Urinary bladder (tissue), 4 donors: ENCODE data around the gene ST6GALNAC3. TPM values are rescaled to one million over a fixed set of nuclear protein-coding genes. Genes with fewer than 3 reads are reported as not detected.
A peak's percentile ranks its signal among the peaks of the same experiment; 100 is the strongest.

Source experiments
- DNase-seq: peaks from one replicate; pipeline ENCODE4 v3.0.0-alpha.2; 2015; ENCODE audit errors: extremely low spot score
- H3K27ac ChIP-seq: one replicate; pipeline ENCODE4 v1.5.1; 2013; ENCODE audit warnings: low read depth, mild to moderate bottlenecking, moderate library complexity
- H3K36me3 ChIP-seq: one replicate; pipeline ENCODE4 v1.6.1; 2013; ENCODE audit warnings: mild to moderate bottlenecking, moderate library complexity; ENCODE audit not compliant: insufficient read depth
- H3K4me1 ChIP-seq: one replicate; pipeline ENCODE4 v1.6.1; 2013; ENCODE audit warnings: mild to moderate bottlenecking, moderate library complexity; ENCODE audit not compliant: insufficient read depth
- H3K4me3 ChIP-seq: one replicate; pipeline ENCODE4 v1.5.1; 2013; ENCODE audit warnings: low read depth, low read length
- WGBS: extraction: QIAGEN DNeasy Blood & Tissue Kit; methylation state at CpG from one replicate; pipeline ENCODE4 v1.1.7; 2013; 5-methylcytosine and 5-hydroxymethylcytosine counted together
- polyA plus RNA-seq: library from polyadenylated mRNA; stranded (reverse); fragments of 200-250 nt; gene quantifications from one replicate; pipeline ENCODE4 v1.2.3, GENCODE V29; 2013
- total RNA-seq: library from RNA; depleted of rRNA; stranded (reverse); fragments of >200 nt; gene quantifications from one replicate; pipeline ENCODE4 v1.2.3, GENCODE V29; 2014
- donor health status: healthy with polysubstance abuse.
- donor health status: healthy.

Gene ST6GALNAC3
- total and polyA plus RNA-seq, 2 donors, result 5.1 to 39.1 TPM

DNA sequence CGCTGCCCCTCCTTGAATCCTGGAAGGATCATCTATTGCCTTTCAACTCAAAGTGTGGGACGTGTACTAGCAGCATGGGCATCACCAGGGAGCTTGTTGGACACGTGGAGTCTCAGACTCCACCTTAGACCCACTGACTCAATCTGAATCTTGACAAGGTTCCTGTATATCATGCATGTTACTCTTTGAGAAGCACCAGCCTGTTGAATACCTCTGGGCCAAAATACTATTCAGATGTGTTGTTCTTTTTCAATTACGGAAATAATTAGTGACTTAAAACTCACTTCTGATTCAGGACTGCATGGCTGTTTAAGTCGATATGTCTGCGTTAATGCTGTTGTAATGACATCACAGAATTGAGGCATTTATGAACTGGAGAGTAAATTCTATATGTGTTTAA is 70.8 kb downstream of the ST6GALNAC3 start:
- no peaks in the 10 kb centered on the region for H3K36me3 ChIP-seq
- no peak overlapping the region for H3K27ac ChIP-seq
- H3K4me3 ChIP-seq, result no peak overlapping the region
- 80% methylated on average over 6 of the region's 6 CpGs for WGBS
- no peaks in the 10 kb centered on the region for H3K4me1 ChIP-seq
- no peak for DNase-seq

DNA sequence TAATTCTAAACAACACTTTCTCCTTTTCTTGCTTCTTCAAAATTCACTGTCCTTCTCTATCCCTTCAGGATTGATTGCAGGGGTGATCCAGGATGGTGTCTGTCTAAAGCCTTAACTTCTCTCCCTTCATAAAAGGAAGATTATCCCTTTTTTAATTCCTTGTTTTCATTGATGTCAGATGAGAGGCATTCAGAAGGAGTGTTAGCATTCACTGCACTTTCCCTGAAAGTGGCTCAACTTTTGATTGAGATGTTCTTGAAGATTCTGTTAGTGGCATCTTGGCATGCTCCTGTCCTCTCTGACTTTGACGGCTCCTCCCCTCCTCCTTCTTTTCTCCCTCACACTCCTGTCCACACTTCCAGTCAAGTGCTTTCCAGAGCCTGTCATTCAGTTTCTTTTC is 71.6 kb downstream of the ST6GALNAC3 start:
- DNase-seq, result no peak
- no peak overlapping the region for H3K4me3 ChIP-seq
- WGBS, result 91% methylated on average over 1 of the region's 1 CpG

GRCh38 chr1:76147917-76148316 is 73.4 kb downstream of the ST6GALNAC3 start:
- H3K36me3 ChIP-seq, result no peaks in the 10 kb centered on the region
- H3K27ac ChIP-seq, result no peak overlapping the region
- H3K4me1 ChIP-seq, result no peaks in the 10 kb centered on the region
- no peak overlapping the region for H3K4me3 ChIP-seq
- WGBS, result 85% methylated on average over 4 of the region's 4 CpGs
- DNase-seq, result no peak

More for the DNA sequence above, 71.6 kb downstream of the ST6GALNAC3 start:
- Histone ChIP-seq H3K36me3 (no peaks in the 10 kb centered on the region), H3K27ac (no peak overlapping the region), H3K4me1 (no peaks in the 10 kb centered on the region)

DNA sequence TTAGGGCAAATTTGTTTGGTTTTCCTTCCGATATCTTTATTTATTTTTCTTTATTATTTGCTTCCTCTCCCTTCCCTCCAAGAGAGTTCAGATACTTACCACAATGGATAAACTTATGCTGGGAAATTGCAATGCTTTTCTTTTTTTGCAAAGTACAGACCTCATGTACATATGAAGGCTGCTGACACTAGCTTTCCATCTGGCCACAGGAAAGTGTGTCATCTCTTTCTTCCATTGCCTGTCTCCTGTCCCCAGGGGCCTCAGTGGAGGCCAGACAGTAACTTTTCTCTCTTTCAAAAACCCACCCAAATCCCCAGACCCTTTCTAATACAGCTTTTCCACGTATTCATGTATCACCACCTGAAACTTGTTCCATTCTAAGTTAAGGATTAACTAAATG is 73.9 kb downstream of the ST6GALNAC3 start:
- H3K4me1 ChIP-seq, result no peaks in the 10 kb centered on the region
- 93% methylated on average over 2 of the region's 2 CpGs for WGBS
- H3K36me3 ChIP-seq, result no peaks in the 10 kb centered on the region
- H3K27ac ChIP-seq, result no peak overlapping the region
- DNase-seq, result no peak
- H3K4me3 ChIP-seq, result no peak overlapping the region

- no peaks in the 10 kb centered on the region for H3K4me1 ChIP-seq
- DNase-seq, result no peak
- H3K4me3 ChIP-seq, result no peak overlapping the region
- H3K27ac ChIP-seq, result no peak overlapping the region
- WGBS, result 59% methylated on average over 8 of the region's 8 CpGs
- H3K36me3 ChIP-seq, result no peaks in the 10 kb centered on the region
Measured at GRCh38 chr1:76153841-76154205, 79.3 kb downstream of the ST6GALNAC3 start.

GRCh38 chr1:76154206-76154956 is 79.8 kb downstream of the ST6GALNAC3 start:
- Histone ChIP-seq H3K36me3 (no peaks in the 10 kb centered on the region), H3K27ac (no peak overlapping the region), H3K4me1 (no peaks in the 10 kb centered on the region), H3K4me3 (no peak overlapping the region)
- peak; percentile 41 for DNase-seq
- WGBS, result 21% methylated on average over 17 of the region's 17 CpGs

DNA sequence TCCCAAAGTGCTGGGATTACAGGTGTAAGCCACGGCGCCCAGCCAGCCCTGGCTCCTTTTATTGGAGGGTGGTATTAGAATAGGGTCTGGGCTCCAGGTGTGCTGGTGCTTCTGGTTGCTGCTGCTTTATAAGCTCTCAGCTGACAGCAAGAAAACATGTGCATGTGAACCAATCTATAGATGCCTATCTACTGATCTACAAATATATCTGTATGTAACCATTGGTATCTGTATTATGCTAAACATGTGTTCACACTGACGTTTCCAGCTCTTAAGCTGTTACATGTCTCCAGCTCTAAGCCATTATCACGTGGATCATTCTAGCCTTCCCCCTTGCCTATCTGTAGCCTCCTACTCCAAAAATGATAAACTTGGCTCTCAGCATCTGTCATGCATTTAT is 82.4 kb downstream of the ST6GALNAC3 start:
- no peak for DNase-seq
- 86% methylated on average over 4 of the region's 4 CpGs for WGBS
- no peaks in the 10 kb centered on the region for H3K36me3 ChIP-seq
- H3K4me3 ChIP-seq, result no peak overlapping the region
- H3K4me1 ChIP-seq, result no peaks in the 10 kb centered on the region
- no peak overlapping the region for H3K27ac ChIP-seq

DNA sequence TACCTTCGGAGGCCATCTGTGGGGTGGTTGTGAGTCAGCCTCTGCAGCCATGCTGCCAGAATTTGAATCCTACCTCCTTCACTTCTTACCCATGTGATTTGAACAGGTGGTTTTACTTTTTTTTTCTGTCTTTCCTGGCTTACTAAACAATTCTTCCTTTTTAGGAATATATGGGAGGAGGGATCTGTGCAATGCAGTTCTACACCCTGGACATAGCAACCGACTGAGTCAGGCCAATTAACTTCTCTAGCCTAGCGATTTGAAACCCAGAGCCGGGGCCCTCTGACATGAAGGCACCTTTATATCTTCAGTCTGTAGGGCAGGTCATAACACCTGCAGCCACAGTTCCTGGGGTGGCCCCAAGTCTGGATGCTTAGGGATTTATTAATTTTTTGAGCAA is 83.6 kb downstream of the ST6GALNAC3 start:
- 74% methylated on average over 4 of the region's 4 CpGs for WGBS
- Histone ChIP-seq H3K27ac (no peak overlapping the region), H3K4me3 (no peak overlapping the region), H3K36me3 (no peaks in the 10 kb centered on the region), H3K4me1 (no peaks in the 10 kb centered on the region)
- no peak for DNase-seq

DNA sequence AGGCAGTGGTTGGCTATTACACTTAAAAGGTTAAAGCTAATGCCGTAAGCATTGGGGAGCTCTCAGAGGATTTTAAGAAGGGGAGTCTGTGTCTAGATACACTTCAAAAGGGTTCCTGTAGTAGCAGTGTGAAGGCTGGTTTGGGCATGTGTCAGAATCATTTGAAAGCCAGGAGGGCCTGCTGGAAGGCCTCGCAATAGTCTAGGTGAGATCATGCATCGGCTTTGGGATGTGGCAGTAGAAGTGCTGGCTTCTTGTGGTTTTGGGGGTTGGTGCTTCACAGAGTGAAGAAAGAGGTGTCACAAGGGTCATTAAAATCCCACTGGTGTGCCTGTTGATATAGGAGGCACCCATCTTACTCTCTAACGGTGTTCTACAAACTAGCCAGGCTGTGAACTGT is 85.7 kb downstream of the ST6GALNAC3 start:
- Histone ChIP-seq H3K4me1 (no peaks in the 10 kb centered on the region), H3K27ac (no peak overlapping the region), H3K4me3 (no peak overlapping the region), H3K36me3 (no peaks in the 10 kb centered on the region)
- no peak for DNase-seq
- WGBS, result 95% methylated on average over 4 of the region's 4 CpGs

DNA sequence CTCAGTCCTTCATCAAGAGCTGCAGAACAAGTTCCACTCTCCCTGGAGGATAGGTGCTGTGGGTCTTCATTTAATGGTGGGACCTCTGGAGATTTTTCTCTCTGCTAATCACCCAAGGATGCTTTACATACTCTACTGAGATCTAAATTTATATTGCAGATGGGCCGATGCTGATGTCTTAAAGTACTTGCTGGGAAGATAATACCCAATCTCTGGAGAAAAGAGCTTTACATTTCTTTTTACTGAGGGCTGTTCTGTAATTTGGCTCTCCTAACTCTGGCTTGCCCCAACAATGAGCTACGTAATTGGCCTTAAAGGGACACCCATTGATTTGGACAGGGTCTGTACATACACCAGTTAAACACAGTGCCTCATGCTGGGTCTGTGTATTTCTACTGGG is 86.9 kb downstream of the ST6GALNAC3 start:
- no peaks in the 10 kb centered on the region for H3K4me1 ChIP-seq
- H3K36me3 ChIP-seq, result no peaks in the 10 kb centered on the region
- DNase-seq, result no peak
- H3K4me3 ChIP-seq, result no peak overlapping the region
- no peak overlapping the region for H3K27ac ChIP-seq
- whole genome bisulfite sequencing, result 89% methylated on average over 2 of the region's 2 CpGs

DNA sequence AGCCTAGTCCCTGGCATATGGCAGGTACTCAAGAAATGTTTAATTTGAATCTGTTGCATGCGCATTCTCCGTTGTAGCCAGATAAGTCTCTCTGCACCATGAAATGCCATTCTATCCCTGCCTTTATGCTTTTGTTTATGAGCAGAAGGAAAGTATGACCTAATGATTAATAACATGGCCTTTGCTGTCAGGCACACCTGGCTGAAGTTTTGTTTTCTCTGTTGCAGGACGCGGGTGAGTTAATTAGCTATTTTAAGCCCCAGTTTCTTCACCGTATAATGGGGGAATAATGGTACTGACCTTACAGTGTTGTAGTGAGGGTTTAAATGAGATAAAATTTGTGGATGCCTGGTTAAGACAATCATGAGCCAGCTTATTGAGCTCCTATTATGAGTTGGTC is 87.7 kb downstream of the ST6GALNAC3 start:
- Histone ChIP-seq H3K4me1 (no peaks in the 10 kb centered on the region), H3K4me3 (no peak overlapping the region), H3K27ac (no peak overlapping the region), H3K36me3 (no peaks in the 10 kb centered on the region)
- WGBS, result 84% methylated on average over 5 of the region's 5 CpGs
- DNase-seq, result no peak

DNA sequence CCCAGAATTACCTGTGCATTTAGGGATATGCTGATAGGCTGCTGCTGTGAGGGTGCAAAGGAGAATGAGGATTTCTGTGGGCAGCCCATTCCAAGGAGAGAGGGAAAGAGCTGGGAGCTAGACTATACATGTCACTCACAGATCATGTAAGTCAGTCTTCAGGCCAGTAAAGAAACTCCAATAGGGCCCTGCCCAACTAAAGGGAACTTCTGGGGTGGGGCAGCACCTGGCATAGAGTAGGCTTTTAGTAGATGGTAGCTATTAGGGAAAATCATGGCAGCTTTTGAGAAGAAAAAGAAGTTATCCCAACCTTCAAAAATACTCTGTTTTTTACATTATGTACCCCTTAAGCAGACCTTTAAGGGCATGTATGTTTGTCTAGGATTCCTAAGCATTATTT is 89.6 kb downstream of the ST6GALNAC3 start:
- Histone ChIP-seq H3K36me3 (no peaks in the 10 kb centered on the region), H3K4me1 (no peaks in the 10 kb centered on the region), H3K4me3 (no peak overlapping the region), H3K27ac (no peak overlapping the region)
- DNase-seq, result no peak

- no peak overlapping the region for H3K27ac ChIP-seq
- no peak for DNase-seq
- H3K36me3 ChIP-seq, result no peaks in the 10 kb centered on the region
- WGBS, result 95% methylated on average over 2 of the region's 2 CpGs
- no peak overlapping the region for H3K4me3 ChIP-seq
- no peaks in the 10 kb centered on the region for H3K4me1 ChIP-seq
Measured at GRCh38 chr1:76170084-76170483, 95.5 kb downstream of the ST6GALNAC3 start.

DNA sequence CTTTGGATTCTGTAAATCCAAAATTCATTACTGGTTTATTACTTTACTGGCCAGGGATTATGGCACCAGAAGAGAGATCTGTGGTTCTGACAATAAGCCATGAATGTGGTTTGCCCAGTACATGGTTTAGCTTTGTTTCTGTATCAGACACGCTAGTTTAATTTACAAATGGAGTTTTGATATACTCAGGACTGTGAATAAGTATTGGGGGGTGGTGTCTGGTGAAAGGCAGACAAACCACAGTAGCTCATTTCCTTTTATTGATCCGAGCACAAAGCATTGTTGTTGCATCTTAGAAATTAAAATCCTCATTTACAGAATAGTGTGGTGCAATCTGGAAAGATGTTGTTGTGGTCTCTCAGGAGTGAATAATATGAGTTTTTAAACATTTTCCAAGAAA is 96.0 kb downstream of the ST6GALNAC3 start:
- Histone ChIP-seq H3K36me3 (no peaks in the 10 kb centered on the region), H3K4me3 (no peak overlapping the region), H3K4me1 (no peaks in the 10 kb centered on the region), H3K27ac (no peak overlapping the region)
- no peak for DNase-seq
- WGBS, result 88% methylated on average over 2 of the region's 2 CpGs

- Histone ChIP-seq H3K4me1 (no peaks in the 10 kb centered on the region), H3K4me3 (no peak overlapping the region), H3K36me3 (no peaks in the 10 kb centered on the region), H3K27ac (no peak overlapping the region)
- no peak for DNase-seq
- 81% methylated on average over 2 of the region's 2 CpGs for WGBS
Measured at GRCh38 chr1:76176000-76176399, 101.5 kb downstream of the ST6GALNAC3 start.
